ENCODE data around the gene TCERG1L. TPM values are rescaled to one million over a fixed set of nuclear protein-coding genes. Genes with fewer than 3 reads are reported as not detected.

Gene TCERG1L
- total RNA-seq, 1 experiment from 2014 or later, result not detected

DNA sequence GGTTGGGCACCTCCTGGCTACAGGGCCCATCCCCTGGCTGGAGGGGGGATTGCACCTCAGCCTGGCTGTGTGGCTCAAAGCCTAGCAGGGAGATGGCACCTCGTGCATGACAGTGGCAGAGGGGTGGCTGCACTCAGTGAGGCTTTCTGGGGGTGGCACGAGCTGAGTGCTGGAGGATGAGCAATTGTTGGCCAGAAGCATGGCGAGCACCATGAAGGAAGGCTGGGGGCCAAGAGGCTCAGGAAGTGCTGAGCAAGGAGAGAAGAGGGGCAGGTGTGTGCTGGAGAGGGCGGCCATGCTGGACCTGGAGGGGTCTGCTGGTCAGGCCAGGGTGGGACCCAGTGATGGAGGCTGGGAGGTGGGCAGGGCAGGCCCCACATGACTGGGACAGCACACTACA, 65.4 kb downstream of the TCERG1L start:
- Histone ChIP-seq H3K27ac (ENCODE audit: low read length) (no peak overlapping the region), H3K4me1 (ENCODE audit: control insufficient read depth, insufficient read depth, low read length) (no peaks in the 10 kb centered on the region), H3K27me3 (ENCODE audit: control insufficient read depth, insufficient read depth, low read length) (peaks cover 25% of the 10 kb centered on the region), H3K4me3 (ENCODE audit: low read depth in 2 of 2, low read length in 2 of 2) (no peak overlapping the region), H3K9me3 (ENCODE audit: control insufficient read depth, insufficient read depth, low read depth, low read length) (no peaks in the 10 kb centered on the region), H3K36me3 (ENCODE audit: control insufficient read depth, insufficient read depth, low read length) (no peaks in the 10 kb centered on the region; the same call in 1 of the 2 replicates)
- ChIA-PET POLR2A (no interaction called here), CTCF (no interaction called here)
- no TSS peak for BruUV-seq (replicated peaks)
- ATAC-seq (no peak), DNase-seq (ENCODE audit: low read depth, low spot score) (no peak)
- in situ Hi-C loops (cut with HindIII; ENCODE audit: low pct_unique_long_range_greater_than_20kb, low sequenced_read_pairs), result no loop called here
- intact Hi-C loops (cut with micrococcal nuclease; ENCODE audit: unreplicated experiment), result no loop called here
- TF ChIP-seq SIN3A (IDR thresholded peaks at IDR 0.05; ENCODE audit: borderline replicate concordance, insufficient read depth, low read depth, low read length), result no peak
- no peak for TF ChIP-seq POLR2AphosphoS5 (IDR thresholded peaks at IDR 0.05; ENCODE audit: low read depth, low read length)
- TF ChIP-seq, protein P1, sequence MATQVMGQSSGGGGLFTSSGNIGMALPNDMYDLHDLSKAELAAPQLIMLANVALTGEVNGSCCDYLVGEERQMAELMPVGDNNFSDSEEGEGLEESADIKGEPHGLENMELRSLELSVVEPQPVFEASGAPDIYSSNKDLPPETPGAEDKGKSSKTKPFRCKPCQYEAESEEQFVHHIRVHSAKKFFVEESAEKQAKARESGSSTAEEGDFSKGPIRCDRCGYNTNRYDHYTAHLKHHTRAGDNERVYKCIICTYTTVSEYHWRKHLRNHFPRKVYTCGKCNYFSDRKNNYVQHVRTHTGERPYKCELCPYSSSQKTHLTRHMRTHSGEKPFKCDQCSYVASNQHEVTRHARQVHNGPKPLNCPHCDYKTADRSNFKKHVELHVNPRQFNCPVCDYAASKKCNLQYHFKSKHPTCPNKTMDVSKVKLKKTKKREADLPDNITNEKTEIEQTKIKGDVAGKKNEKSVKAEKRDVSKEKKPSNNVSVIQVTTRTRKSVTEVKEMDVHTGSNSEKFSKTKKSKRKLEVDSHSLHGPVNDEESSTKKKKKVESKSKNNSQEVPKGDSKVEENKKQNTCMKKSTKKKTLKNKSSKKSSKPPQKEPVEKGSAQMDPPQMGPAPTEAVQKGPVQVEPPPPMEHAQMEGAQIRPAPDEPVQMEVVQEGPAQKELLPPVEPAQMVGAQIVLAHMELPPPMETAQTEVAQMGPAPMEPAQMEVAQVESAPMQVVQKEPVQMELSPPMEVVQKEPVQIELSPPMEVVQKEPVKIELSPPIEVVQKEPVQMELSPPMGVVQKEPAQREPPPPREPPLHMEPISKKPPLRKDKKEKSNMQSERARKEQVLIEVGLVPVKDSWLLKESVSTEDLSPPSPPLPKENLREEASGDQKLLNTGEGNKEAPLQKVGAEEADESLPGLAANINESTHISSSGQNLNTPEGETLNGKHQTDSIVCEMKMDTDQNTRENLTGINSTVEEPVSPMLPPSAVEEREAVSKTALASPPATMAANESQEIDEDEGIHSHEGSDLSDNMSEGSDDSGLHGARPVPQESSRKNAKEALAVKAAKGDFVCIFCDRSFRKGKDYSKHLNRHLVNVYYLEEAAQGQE (IDR thresholded peaks at IDR 0.05; ENCODE audit: insufficient read depth in 1 of 2, low read depth in 2 of 2, low read length in 1 of 2), result no peak
- TF ChIP-seq, protein P2, sequence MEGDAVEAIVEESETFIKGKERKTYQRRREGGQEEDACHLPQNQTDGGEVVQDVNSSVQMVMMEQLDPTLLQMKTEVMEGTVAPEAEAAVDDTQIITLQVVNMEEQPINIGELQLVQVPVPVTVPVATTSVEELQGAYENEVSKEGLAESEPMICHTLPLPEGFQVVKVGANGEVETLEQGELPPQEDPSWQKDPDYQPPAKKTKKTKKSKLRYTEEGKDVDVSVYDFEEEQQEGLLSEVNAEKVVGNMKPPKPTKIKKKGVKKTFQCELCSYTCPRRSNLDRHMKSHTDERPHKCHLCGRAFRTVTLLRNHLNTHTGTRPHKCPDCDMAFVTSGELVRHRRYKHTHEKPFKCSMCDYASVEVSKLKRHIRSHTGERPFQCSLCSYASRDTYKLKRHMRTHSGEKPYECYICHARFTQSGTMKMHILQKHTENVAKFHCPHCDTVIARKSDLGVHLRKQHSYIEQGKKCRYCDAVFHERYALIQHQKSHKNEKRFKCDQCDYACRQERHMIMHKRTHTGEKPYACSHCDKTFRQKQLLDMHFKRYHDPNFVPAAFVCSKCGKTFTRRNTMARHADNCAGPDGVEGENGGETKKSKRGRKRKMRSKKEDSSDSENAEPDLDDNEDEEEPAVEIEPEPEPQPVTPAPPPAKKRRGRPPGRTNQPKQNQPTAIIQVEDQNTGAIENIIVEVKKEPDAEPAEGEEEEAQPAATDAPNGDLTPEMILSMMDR (IDR thresholded peaks at IDR 0.05), result no peak

DNA sequence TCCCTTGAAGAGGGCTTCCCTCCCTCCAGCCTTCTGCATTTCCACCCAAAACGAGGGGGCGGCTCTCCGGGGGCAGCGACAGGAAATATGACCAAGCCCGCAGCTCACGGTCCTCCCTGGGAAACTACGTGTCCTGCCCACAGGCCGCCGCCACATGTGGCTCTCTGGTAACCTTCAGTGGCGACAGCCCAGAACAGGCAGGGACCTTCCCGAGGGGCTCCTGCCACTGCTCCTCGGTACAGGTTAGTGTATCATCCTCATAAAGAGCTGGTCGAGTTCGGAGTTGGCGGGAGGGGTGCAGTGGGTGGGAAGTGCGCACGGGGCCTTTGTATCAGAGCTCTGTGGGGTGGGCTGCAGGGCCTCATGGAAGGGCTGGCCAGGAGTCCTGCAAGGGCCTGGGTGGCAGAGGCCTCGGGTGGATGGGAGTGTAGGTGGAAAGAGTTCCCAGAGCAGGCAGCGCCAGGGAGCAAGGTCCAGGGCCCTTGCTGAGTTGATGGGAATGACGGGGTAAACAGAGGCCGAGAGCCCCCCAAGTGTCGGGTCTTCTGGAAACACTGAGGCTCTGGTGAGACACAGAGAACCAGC, 66.0 kb downstream of the TCERG1L start:
- H3K27ac ChIP-seq (ENCODE audit: low read length), result no peak overlapping the region
- H3K36me3 ChIP-seq (ENCODE audit: control insufficient read depth, insufficient read depth, low read length), result no peaks in the 10 kb centered on the region; the same call in 1 of the 2 replicates
- POLR2A ChIA-PET, result no interaction called here
- CTCF ChIA-PET, result no interaction called here
- no peaks in the 10 kb centered on the region for H3K4me1 ChIP-seq (ENCODE audit: control insufficient read depth, insufficient read depth, low read length)
- TF ChIP-seq, protein P1 (IDR thresholded peaks at IDR 0.05; ENCODE audit: insufficient read depth in 1 of 2, low read depth in 2 of 2, low read length in 1 of 2), result no peak
- TF ChIP-seq TCF7L2 (IDR thresholded peaks at IDR 0.05; ENCODE audit: low read depth, low read length) (no peak), SIN3A (IDR thresholded peaks at IDR 0.05; ENCODE audit: borderline replicate concordance, insufficient read depth, low read depth, low read length) (no peak), POLR2AphosphoS5 (IDR thresholded peaks at IDR 0.05; ENCODE audit: low read depth, low read length) (no peak)
- TF ChIP-seq, protein P2 (IDR thresholded peaks at IDR 0.05), result no peak
- no peaks in the 10 kb centered on the region for H3K9me3 ChIP-seq (ENCODE audit: control insufficient read depth, insufficient read depth, low read depth, low read length)
- DNase-seq (ENCODE audit: low read depth, low spot score) (no peak), ATAC-seq (no peak)
- in situ Hi-C loops (cut with HindIII; ENCODE audit: low pct_unique_long_range_greater_than_20kb, low sequenced_read_pairs) (no loop called here), intact Hi-C loops (cut with micrococcal nuclease; ENCODE audit: unreplicated experiment) (no loop called here)
- H3K27me3 ChIP-seq (ENCODE audit: control insufficient read depth, insufficient read depth, low read length), result peaks cover 25% of the 10 kb centered on the region
- H3K4me3 ChIP-seq (ENCODE audit: low read depth in 2 of 2, low read length in 2 of 2), result no peak overlapping the region
- no TSS peak for BruUV-seq (replicated peaks)

All from Panc1 (cell line).